Measurements from ENCODE around the gene MSH3.

Gene MSH3

GRCh38 chr5:80920333-80920732 lies 265.9 kb downstream of the MSH3 start:
- DNase-seq: no peak

- no peak for DNase-seq
Observed at GRCh38 chr5:80921026-80921425, 266.6 kb downstream of the MSH3 start.

- no peak for DNase-seq
Observed at GRCh38 chr5:80925931-80926330, 271.5 kb downstream of the MSH3 start.
